GM12865 (cell line): ENCODE results near the gene DISP2.

Experiments
- DNase-seq: peaks from one replicate; pipeline ENCODE4 v3.0.0; 2010; ENCODE audit warnings: low read depth
- H3K4me3 ChIP-seq: 2 replicates; pipeline ENCODE4 v1.5.1; 2011; ENCODE audit warnings: mild to moderate bottlenecking, low read depth, low read length, control low read depth
- TF ChIP-seq, protein P1 (sequence below): IDR thresholded peaks from 2 replicates; pipeline ENCODE4 v1.5.1; 2011; ENCODE audit warnings: low read length, control low read depth, low read depth, inconsistent platforms; ENCODE audit not compliant: insufficient read depth; ENCODE audit errors: missing control alignments

The DISP2 gene

GRCh38 chr15:40333922-40334492 is 24.0 kb upstream of the DISP2 start:
- DNase-seq = peak; percentile 20
- TF ChIP-seq, protein P1, sequence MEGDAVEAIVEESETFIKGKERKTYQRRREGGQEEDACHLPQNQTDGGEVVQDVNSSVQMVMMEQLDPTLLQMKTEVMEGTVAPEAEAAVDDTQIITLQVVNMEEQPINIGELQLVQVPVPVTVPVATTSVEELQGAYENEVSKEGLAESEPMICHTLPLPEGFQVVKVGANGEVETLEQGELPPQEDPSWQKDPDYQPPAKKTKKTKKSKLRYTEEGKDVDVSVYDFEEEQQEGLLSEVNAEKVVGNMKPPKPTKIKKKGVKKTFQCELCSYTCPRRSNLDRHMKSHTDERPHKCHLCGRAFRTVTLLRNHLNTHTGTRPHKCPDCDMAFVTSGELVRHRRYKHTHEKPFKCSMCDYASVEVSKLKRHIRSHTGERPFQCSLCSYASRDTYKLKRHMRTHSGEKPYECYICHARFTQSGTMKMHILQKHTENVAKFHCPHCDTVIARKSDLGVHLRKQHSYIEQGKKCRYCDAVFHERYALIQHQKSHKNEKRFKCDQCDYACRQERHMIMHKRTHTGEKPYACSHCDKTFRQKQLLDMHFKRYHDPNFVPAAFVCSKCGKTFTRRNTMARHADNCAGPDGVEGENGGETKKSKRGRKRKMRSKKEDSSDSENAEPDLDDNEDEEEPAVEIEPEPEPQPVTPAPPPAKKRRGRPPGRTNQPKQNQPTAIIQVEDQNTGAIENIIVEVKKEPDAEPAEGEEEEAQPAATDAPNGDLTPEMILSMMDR = no peak
- no peak overlapping the region for H3K4me3 ChIP-seq

DNA sequence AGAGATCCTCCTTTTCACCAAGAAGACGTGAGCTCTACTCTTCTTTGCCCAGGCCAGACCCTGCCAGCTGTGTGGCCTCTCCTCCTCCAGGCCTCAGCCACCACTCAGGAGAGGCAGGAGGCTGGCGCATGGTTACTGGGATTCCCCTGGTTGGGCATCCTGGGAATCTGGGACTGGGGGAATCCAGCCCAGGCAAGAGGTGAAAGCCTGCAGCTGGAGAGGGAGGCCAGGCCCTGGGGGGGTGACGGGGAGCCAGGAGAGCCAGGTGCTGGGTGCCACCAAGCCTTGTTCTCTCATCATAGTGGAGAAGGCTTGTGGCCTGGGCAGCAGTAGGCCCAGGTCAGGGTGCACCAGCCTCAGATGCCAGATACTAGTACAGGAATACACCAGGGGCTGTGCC is 23.5 kb upstream of the DISP2 start:
- no peak overlapping the region for H3K4me3 ChIP-seq
- TF ChIP-seq, protein P1 = no peak

GRCh38 chr15:40334941-40335795 is 22.9 kb upstream of the DISP2 start:
- TF ChIP-seq, protein P1 = no peak
- H3K4me3 ChIP-seq = no peak overlapping the region

More for the DNA sequence above, 23.5 kb upstream of the DISP2 start:
- DNase-seq = no peak

GRCh38 chr15:40335938-40336743 is 21.9 kb upstream of the DISP2 start:
- no peak for DNase-seq
- TF ChIP-seq, protein P1 = no peak
- H3K4me3 ChIP-seq = no peak overlapping the region

More at GRCh38 chr15:40334941-40335795, 22.9 kb upstream of the DISP2 start:
- no peak for DNase-seq

DNA sequence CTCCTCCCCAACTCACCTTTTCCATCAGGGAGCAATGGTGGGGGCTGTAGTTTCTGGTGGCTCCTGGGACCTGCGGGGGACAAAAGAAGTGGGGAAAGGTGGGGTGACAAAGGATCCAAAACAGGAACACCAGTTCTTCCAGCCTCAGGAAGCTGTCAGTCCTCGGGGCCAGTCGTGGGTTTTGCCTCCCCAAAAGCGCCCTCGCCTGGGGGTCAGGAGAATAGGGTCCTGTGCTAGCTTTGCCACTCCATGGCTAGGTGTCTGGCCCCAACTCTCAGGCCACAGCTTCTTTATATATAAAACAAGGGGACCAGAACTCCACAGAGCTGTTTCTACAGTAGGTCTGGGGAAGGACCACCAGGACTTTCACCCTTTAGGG is 21.3 kb upstream of the DISP2 start:
- TF ChIP-seq, protein P1 = peak; percentile 48
- H3K4me3 ChIP-seq = no peak overlapping the region
- DNase-seq = peak; percentile 31

DNA sequence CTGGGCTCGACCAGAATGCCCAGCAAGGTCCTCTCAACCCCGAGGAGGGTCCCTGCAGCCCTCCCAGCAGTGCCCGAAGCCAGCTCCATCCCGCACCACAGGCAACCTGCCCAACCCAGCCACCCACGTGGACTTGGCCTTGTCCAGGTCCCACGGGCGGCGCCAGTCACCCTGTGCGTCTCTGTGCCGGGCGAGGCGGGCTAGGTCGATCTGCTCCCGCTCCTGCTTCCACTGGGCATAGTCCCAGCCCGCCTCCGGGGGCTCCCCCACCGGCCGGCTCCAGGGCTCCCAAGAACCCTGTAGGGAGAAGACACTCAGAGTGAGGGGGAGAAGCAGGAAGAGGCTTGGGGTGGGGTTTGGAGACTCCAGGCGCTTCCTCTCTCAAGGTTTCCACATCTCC is 20.4 kb upstream of the DISP2 start:
- no peak for DNase-seq
- no peak overlapping the region for H3K4me3 ChIP-seq
- TF ChIP-seq, protein P1 = no peak
